Activated CD4-positive, alpha-beta memory T cell treated with anti-CD3 and anti-CD28 coated beads, Interleukin-2, amount 10 ng/mL, durations not matched to agents 7 days and 5 days (primary cell): ENCODE data around the gene WAPL. TPM values are rescaled to one million over a fixed set of nuclear protein-coding genes. Genes with fewer than 3 reads are reported as not detected.

Experiments used
- CTCF ChIA-PET: fragments of 350-600 bp; sonication (Branson Sonifier 250); formaldehyde crosslinking; loops from one replicate; lab custom pipeline; 2021; ENCODE audit warnings: antibody characterized with exemption, inconsistent platforms; lab: Charles Lee
- POLR2A ChIA-PET: fragments of 350-600 bp; sonication (Branson Sonifier 250); formaldehyde crosslinking; loops from one replicate; lab custom pipeline; 2021; ENCODE audit warnings: antibody characterized with exemption; lab: Charles Lee
- DNase-seq: peaks from one replicate; pipeline ENCODE4 v3.0.0-alpha.2; 2020
- H3K27ac Mint-ChIP-seq: one replicate; pipeline ENCODE4 v1.8.0; 2021; ENCODE audit warnings: mild to moderate bottlenecking, mixed read lengths
- H3K27me3 Mint-ChIP-seq: one replicate; pipeline ENCODE4 v1.8.0; 2021; ENCODE audit warnings: mixed read lengths
- H3K36me3 Mint-ChIP-seq: one replicate; pipeline ENCODE4 v1.8.0; 2021; ENCODE audit warnings: low read depth, mixed read lengths
- H3K4me1 Mint-ChIP-seq: one replicate; pipeline ENCODE4 v1.8.0; 2021; ENCODE audit warnings: mixed read lengths
- H3K4me3 Mint-ChIP-seq: one replicate; pipeline ENCODE4 v1.8.0; 2021; ENCODE audit warnings: mild to moderate bottlenecking, mixed read lengths
- H3K9me3 Mint-ChIP-seq: one replicate; pipeline ENCODE4 v1.8.0; 2021; ENCODE audit warnings: mixed read lengths
- total RNA-seq, 2 experiments: library from RNA; stranded (reverse); gene quantifications; one replicate each; pipeline ENCODE4 v1.2.3, GENCODE V29; 2021

WAPL gene
- total RNA-seq, 2 experiments from 2014 or later, result 46.7 to 47.5 TPM

- peaks cover 52% of the 10 kb centered on the region for H3K36me3 Mint-ChIP-seq
These were observed 2.8 kb downstream of the WAPL start for GRCh38 chr10:86518781-86519180.

GRCh38 chr10:86512137-86512536, 9.5 kb downstream of the WAPL start:
- Mint-ChIP-seq H3K27ac (no peak overlapping the region), H3K27me3 (no peaks in the 10 kb centered on the region), H3K4me1 (peaks cover 41% of the 10 kb centered on the region), H3K9me3 (no peaks in the 10 kb centered on the region), H3K36me3 (peaks cover 42% of the 10 kb centered on the region), H3K4me3 (no peak overlapping the region)
- POLR2A ChIA-PET, result interaction anchor here (0.8 to 0.9 kb wide), 2 partner anchors 9 to 11 kb away, joined by 3 to 4 read pairs; partner anchors contain the start of gene WAPL
- DNase-seq, result no peak
- CTCF ChIA-PET, result no interaction called here

More at GRCh38 chr10:86518781-86519180, 2.8 kb downstream of the WAPL start:
- H3K4me1 Mint-ChIP-seq, result peaks cover 70% of the 10 kb centered on the region
- no peak overlapping the region for H3K27ac Mint-ChIP-seq
- no peak overlapping the region for H3K4me3 Mint-ChIP-seq
- ChIA-PET CTCF (interaction anchor here (0.6 to 1.9 kb wide), 2 partner anchors 17 to 119 kb away, joined by 3 to 6 read pairs; no protein-coding TSS in a partner anchor), POLR2A (interaction anchor here (1.2 to 2.2 kb wide), 2 partner anchors 16 to 119 kb away, joined by 3 to 12 read pairs; no protein-coding TSS in a partner anchor)
- H3K27me3 Mint-ChIP-seq, result no peaks in the 10 kb centered on the region
- H3K9me3 Mint-ChIP-seq, result no peaks in the 10 kb centered on the region
- no peak for DNase-seq

GRCh38 chr10:86511027-86511865, 10.3 kb downstream of the WAPL start:
- Mint-ChIP-seq H3K27ac (no peak overlapping the region), H3K4me1 (peaks cover 37% of the 10 kb centered on the region), H3K4me3 (no peak overlapping the region), H3K27me3 (no peaks in the 10 kb centered on the region), H3K36me3 (peaks cover 33% of the 10 kb centered on the region), H3K9me3 (no peaks in the 10 kb centered on the region)
- ChIA-PET CTCF (no interaction called here), POLR2A (no interaction called here)
- no peak for DNase-seq

- Mint-ChIP-seq H3K4me1 (peaks cover 25% of the 10 kb centered on the region), H3K4me3 (no peak overlapping the region), H3K36me3 (peaks cover 24% of the 10 kb centered on the region), H3K27ac (no peak overlapping the region), H3K27me3 (no peaks in the 10 kb centered on the region), H3K9me3 (no peaks in the 10 kb centered on the region)
- CTCF ChIA-PET, result no interaction called here
- DNase-seq, result no peak
- POLR2A ChIA-PET, result interaction anchor here (1.4 kb wide), 1 partner anchor 12 kb away, joined by 4 read pairs; the partner anchor contains the start of gene WAPL
These were observed 12.4 kb downstream of the WAPL start for GRCh38 chr10:86509145-86509544.

GRCh38 chr10:86508217-86508616, 13.4 kb downstream of the WAPL start:
- Mint-ChIP-seq H3K27me3 (no peaks in the 10 kb centered on the region), H3K36me3 (peaks cover 23% of the 10 kb centered on the region), H3K4me1 (peaks cover 19% of the 10 kb centered on the region), H3K9me3 (no peaks in the 10 kb centered on the region), H3K4me3 (no peak overlapping the region), H3K27ac (no peak overlapping the region)
- POLR2A ChIA-PET, result interaction anchor here (1.4 kb wide), 1 partner anchor 13 kb away, joined by 4 read pairs; the partner anchor contains the start of gene WAPL
- CTCF ChIA-PET, result no interaction called here
- no peak for DNase-seq

GRCh38 chr10:86506499-86506898, 15.1 kb downstream of the WAPL start:
- Mint-ChIP-seq H3K27me3 (no peaks in the 10 kb centered on the region), H3K4me3 (no peak overlapping the region), H3K36me3 (peaks cover 20% of the 10 kb centered on the region), H3K9me3 (no peaks in the 10 kb centered on the region), H3K4me1 (peaks cover 11% of the 10 kb centered on the region), H3K27ac (no peak overlapping the region)
- CTCF ChIA-PET, result no interaction called here
- POLR2A ChIA-PET, result no interaction called here
- DNase-seq, result no peak

GRCh38 chr10:86506062-86506461, 15.5 kb downstream of the WAPL start:
- POLR2A ChIA-PET, result no interaction called here
- H3K9me3 Mint-ChIP-seq, result no peaks in the 10 kb centered on the region
- no peak overlapping the region for H3K27ac Mint-ChIP-seq
- no peaks in the 10 kb centered on the region for H3K27me3 Mint-ChIP-seq
- H3K36me3 Mint-ChIP-seq, result peaks cover 24% of the 10 kb centered on the region
- no peak overlapping the region for H3K4me3 Mint-ChIP-seq
- peaks cover 7% of the 10 kb centered on the region for H3K4me1 Mint-ChIP-seq
- no peak for DNase-seq
- CTCF ChIA-PET, result no interaction called here

GRCh38 chr10:86504510-86504909, 17.1 kb downstream of the WAPL start:
- no peak for DNase-seq
- no peaks in the 10 kb centered on the region for H3K27me3 Mint-ChIP-seq
- peaks cover 37% of the 10 kb centered on the region for H3K36me3 Mint-ChIP-seq
- H3K4me3 Mint-ChIP-seq, result no peak overlapping the region
- H3K9me3 Mint-ChIP-seq, result no peaks in the 10 kb centered on the region
- CTCF ChIA-PET, result no interaction called here
- no peak overlapping the region for H3K27ac Mint-ChIP-seq
- POLR2A ChIA-PET, result no interaction called here
- peaks cover 16% of the 10 kb centered on the region for H3K4me1 Mint-ChIP-seq

- peaks cover 13% of the 10 kb centered on the region for H3K4me1 Mint-ChIP-seq
- no peak overlapping the region for H3K4me3 Mint-ChIP-seq
- POLR2A ChIA-PET, result interaction anchor here (1.1 kb wide), 1 partner anchor 11 kb away, joined by 3 read pairs; no protein-coding TSS in a partner anchor
- H3K27ac Mint-ChIP-seq, result no peak overlapping the region
- DNase-seq, result no peak
- CTCF ChIA-PET, result no interaction called here
- no peaks in the 10 kb centered on the region for H3K9me3 Mint-ChIP-seq
- H3K27me3 Mint-ChIP-seq, result no peaks in the 10 kb centered on the region
- H3K36me3 Mint-ChIP-seq, result peaks cover 61% of the 10 kb centered on the region
These were observed 20.7 kb downstream of the WAPL start for GRCh38 chr10:86500846-86501245.

- no peak overlapping the region for H3K27ac Mint-ChIP-seq
- no peaks in the 10 kb centered on the region for H3K27me3 Mint-ChIP-seq
- ChIA-PET CTCF (no interaction called here), POLR2A (interaction anchor here (1.1 kb wide), 1 partner anchor 18 kb away, joined by 3 read pairs; no protein-coding TSS in a partner anchor)
- H3K9me3 Mint-ChIP-seq, result no peaks in the 10 kb centered on the region
- H3K4me3 Mint-ChIP-seq, result no peak overlapping the region
- DNase-seq, result no peak
- peaks cover 69% of the 10 kb centered on the region for H3K36me3 Mint-ChIP-seq
- peaks cover 12% of the 10 kb centered on the region for H3K4me1 Mint-ChIP-seq
These were observed 23.0 kb downstream of the WAPL start for GRCh38 chr10:86498598-86498997.

GRCh38 chr10:86497621-86498020, 24.0 kb downstream of the WAPL start:
- H3K4me3 Mint-ChIP-seq, result no peak overlapping the region
- H3K36me3 Mint-ChIP-seq, result peaks cover 62% of the 10 kb centered on the region

GRCh38 chr10:86489960-86490612, 31.5 kb downstream of the WAPL start:
- ChIA-PET CTCF (no interaction called here), POLR2A (no interaction called here)
- no peaks in the 10 kb centered on the region for H3K27me3 Mint-ChIP-seq
- H3K4me3 Mint-ChIP-seq, result no peak overlapping the region
- H3K4me1 Mint-ChIP-seq, result peaks cover 9% of the 10 kb centered on the region
- no peak overlapping the region for H3K27ac Mint-ChIP-seq
- no peak for DNase-seq
- peaks cover 47% of the 10 kb centered on the region for H3K36me3 Mint-ChIP-seq
- H3K9me3 Mint-ChIP-seq, result no peaks in the 10 kb centered on the region

More at GRCh38 chr10:86497621-86498020, 24.0 kb downstream of the WAPL start:
- Mint-ChIP-seq H3K4me1 (peaks cover 11% of the 10 kb centered on the region), H3K27me3 (no peaks in the 10 kb centered on the region), H3K27ac (no peak overlapping the region), H3K9me3 (no peaks in the 10 kb centered on the region)
- POLR2A ChIA-PET, result interaction anchor here (1.1 kb wide), 1 partner anchor 17 kb away, joined by 3 read pairs; no protein-coding TSS in a partner anchor
- DNase-seq, result no peak
- CTCF ChIA-PET, result no interaction called here
